GM23248 (cell line): ENCODE results near the gene FAM234B. TPM values are rescaled to one million over a fixed set of nuclear protein-coding genes. Genes with fewer than 3 reads are reported as not detected.

ENCODE experiments used
- DNase-seq: peaks from one replicate; pipeline ENCODE4 v3.0.0-alpha.2; 2015
- H2AFZ ChIP-seq: fragments of 200-600 bp; sonication (generic); 2 replicates; pipeline ENCODE4 v1.6.1; 2016; ENCODE audit warnings: antibody characterized with exemption
- H3F3A ChIP-seq: fragments of 200-600 bp; sonication (generic); 2 replicates; pipeline ENCODE4 v1.6.1; 2016; ENCODE audit warnings: mild to moderate bottlenecking, antibody characterized with exemption, mixed run types; ENCODE audit not compliant: insufficient read depth
- H3K27ac ChIP-seq: fragments of 200-600 bp; sonication (generic); 2 replicates; pipeline ENCODE4 v1.5.1; 2016; ENCODE audit warnings: mild to moderate bottlenecking
- H3K27me3 ChIP-seq: fragments of 200-600 bp; sonication (generic); replicated peaks from 2 replicates; pipeline ENCODE4 v1.6.1; 2016; ENCODE audit warnings: mild to moderate bottlenecking; ENCODE audit not compliant: insufficient read depth
- H3K36me3 ChIP-seq: fragments of 200-600 bp; sonication (generic); 2 replicates; pipeline ENCODE4 v1.6.1; 2016; ENCODE audit warnings: low read depth, mild to moderate bottlenecking
- H3K4me1 ChIP-seq: fragments of 200-600 bp; sonication (generic); 2 replicates; pipeline ENCODE4 v1.6.1; 2016; ENCODE audit warnings: mild to moderate bottlenecking; ENCODE audit not compliant: insufficient read depth
- H3K4me2 ChIP-seq: fragments of 200-600 bp; sonication (generic); one replicate; pipeline ENCODE4 v1.6.1; 2016; ENCODE audit warnings: mild to moderate bottlenecking; ENCODE audit not compliant: unreplicated experiment
- H3K4me3 ChIP-seq: fragments of 200-600 bp; sonication (generic); 2 replicates; pipeline ENCODE4 v1.5.1; 2016; ENCODE audit warnings: mild to moderate bottlenecking
- H3K79me2 ChIP-seq: fragments of 200-600 bp; sonication (generic); 2 replicates; pipeline ENCODE4 v1.6.1; 2016; ENCODE audit warnings: mild to moderate bottlenecking; ENCODE audit not compliant: insufficient read depth
- H3K9ac ChIP-seq: fragments of 200-600 bp; sonication (generic); 2 replicates; pipeline ENCODE4 v1.6.1; 2016; ENCODE audit warnings: mild to moderate bottlenecking
- H3K9me2 ChIP-seq: fragments of 200-600 bp; sonication (generic); 2 replicates; pipeline ENCODE4 v1.6.1; 2016; ENCODE audit warnings: mixed run types, mild to moderate bottlenecking, moderate library complexity; ENCODE audit not compliant: insufficient read depth
- H3K9me3 ChIP-seq: fragments of 200-600 bp; sonication (generic); one replicate; pipeline ENCODE4 v1.6.1; 2017; ENCODE audit warnings: low read depth
- H4K20me1 ChIP-seq: fragments of 200-600 bp; sonication (generic); 2 replicates; pipeline ENCODE4 v1.6.0; 2016; ENCODE audit not compliant: insufficient read depth
- EZH2 ChIP-seq: fragments of 200-600 bp; sonication (generic); IDR thresholded peaks from 2 replicates; pipeline ENCODE4 v1.6.1; 2018; ENCODE audit warnings: antibody characterized with exemption, mild to moderate bottlenecking; ENCODE audit not compliant: insufficient read depth, poor library complexity, severe bottlenecking
- EZH2phosphoT487 ChIP-seq: fragments of 200-600 bp; sonication (generic); IDR thresholded peaks from 2 replicates; pipeline ENCODE4 v1.6.1; 2018; ENCODE audit warnings: antibody characterized with exemption, moderate library complexity, mild to moderate bottlenecking, low read depth; ENCODE audit not compliant: insufficient read depth
- WGBS, 2 experiments: methylation state at CpG; one replicate each; pipeline ENCODE4 v1.1.6; 2015 to 2017; ENCODE audit warnings: low lambda C conversion rate in 2 of 2, low coverage in 1 of 2; ENCODE audit errors: missing lambda C conversion rate in 2 of 2; 5-methylcytosine and 5-hydroxymethylcytosine counted together
- in situ Hi-C: fragments of 300-500 bp; cut with MboI; formaldehyde crosslinking; loops from 2 replicates; pipeline ENCODE4 v1.15.0; 2020
- polyA plus RNA-seq: library from polyadenylated mRNA; unstranded; fragments of >200 nt; fragmentation: Nextera tagmentation; extraction: Ambion mirVana; gene quantifications from 2 replicates; pipeline ENCODE4 v1.2.1, GENCODE V29; 2016
- total RNA-seq: library from RNA; depleted of rRNA; stranded (reverse); fragments of >200 nt; shearing (Covaris generic); gene quantifications from 2 replicates; pipeline ENCODE4 v1.2.3, GENCODE V29; 2014

Gene FAM234B
- total and polyA plus RNA-seq, 2 experiments from 2014 or later, result 5.0 to 5.1 TPM

DNA sequence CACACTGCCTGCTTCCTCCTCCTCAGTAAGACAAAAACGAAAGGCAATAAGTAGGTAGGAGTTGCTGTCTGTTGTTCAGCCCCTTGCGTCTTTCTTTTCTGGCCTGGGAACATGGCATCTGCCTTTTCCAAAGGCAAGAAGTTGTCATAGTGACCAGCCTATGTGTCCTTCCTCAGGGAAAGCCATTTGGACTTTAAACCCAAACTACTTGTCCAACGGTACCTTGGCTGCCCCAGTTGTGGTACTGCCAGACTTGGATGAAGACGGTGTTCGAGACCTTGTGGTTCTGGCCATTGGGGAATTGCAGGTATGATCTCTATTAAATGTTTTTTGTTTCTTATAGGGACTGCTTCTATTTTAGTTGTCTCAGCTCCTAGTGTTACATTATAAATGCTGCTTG is 18.5 kb downstream of the FAM234B start:
- no peak overlapping the region for H3K9ac ChIP-seq
- H3K36me3 ChIP-seq, result peaks cover 7% of the 10 kb centered on the region; the same call in 1 of the 2 replicates
- H3K4me3 ChIP-seq, result no peak overlapping the region
- DNase-seq, result no peak
- in situ Hi-C loops, result no loop called here
- TF ChIP-seq EZH2phosphoT487, result no peak
- no peak for TF ChIP-seq EZH2
- H3K79me2 ChIP-seq, result no peaks in the 10 kb centered on the region
- no peaks in the 10 kb centered on the region for H4K20me1 ChIP-seq
- no peaks in the 10 kb centered on the region for H3K9me3 ChIP-seq
- 95 to 99% methylated on average over 5 of the region's 5 CpGs for WGBS, 2 experiments
- H3K4me1 ChIP-seq, result no peaks in the 10 kb centered on the region
- no peak overlapping the region for H3K27ac ChIP-seq
- no peaks in the 10 kb centered on the region for H3K27me3 ChIP-seq
- H3F3A ChIP-seq, result no peaks in the 10 kb centered on the region
- no peak overlapping the region for H2AFZ ChIP-seq
- H3K9me2 ChIP-seq, result no peaks in the 10 kb centered on the region
- no peak overlapping the region for H3K4me2 ChIP-seq

GRCh38 chr12:13066014-13066413 is 21.8 kb downstream of the FAM234B start:
- Histone ChIP-seq H4K20me1 (no peaks in the 10 kb centered on the region), H2AFZ (no peak overlapping the region), H3K27ac (no peak overlapping the region), H3K4me3 (no peak overlapping the region), H3K9ac (no peak overlapping the region), H3K4me1 (no peaks in the 10 kb centered on the region), H3K27me3 (no peaks in the 10 kb centered on the region), H3K4me2 (no peak overlapping the region), H3K36me3 (peaks cover 9% of the 10 kb centered on the region; the same call in 1 of the 2 replicates), H3F3A (no peaks in the 10 kb centered on the region), H3K9me2 (no peaks in the 10 kb centered on the region), H3K9me3 (no peaks in the 10 kb centered on the region), H3K79me2 (no peaks in the 10 kb centered on the region)
- TF ChIP-seq EZH2 (no peak), EZH2phosphoT487 (no peak)
- 36 to 42% methylated on average over 2 of the region's 2 CpGs for WGBS, 2 experiments
- in situ Hi-C loops, result no loop called here
- DNase-seq, result no peak

- Histone ChIP-seq H3K9me3 (no peaks in the 10 kb centered on the region), H3K9me2 (no peaks in the 10 kb centered on the region), H2AFZ (no peak overlapping the region), H3K9ac (no peak overlapping the region), H3K27ac (no peak overlapping the region), H3K4me2 (no peak overlapping the region), H3K36me3 (peaks cover 9% of the 10 kb centered on the region; the same call in 1 of the 2 replicates), H3K4me1 (no peaks in the 10 kb centered on the region), H4K20me1 (no peaks in the 10 kb centered on the region), H3F3A (no peaks in the 10 kb centered on the region), H3K4me3 (no peak overlapping the region), H3K27me3 (no peaks in the 10 kb centered on the region), H3K79me2 (no peaks in the 10 kb centered on the region)
- in situ Hi-C loops, result no loop called here
- TF ChIP-seq EZH2phosphoT487 (no peak), EZH2 (no peak)
- no peak for DNase-seq
- WGBS, 2 experiments, result 66 to 70% methylated on average over 7 of the region's 7 CpGs
These were observed 22.3 kb downstream of the FAM234B start for GRCh38 chr12:13066459-13066858.

DNA sequence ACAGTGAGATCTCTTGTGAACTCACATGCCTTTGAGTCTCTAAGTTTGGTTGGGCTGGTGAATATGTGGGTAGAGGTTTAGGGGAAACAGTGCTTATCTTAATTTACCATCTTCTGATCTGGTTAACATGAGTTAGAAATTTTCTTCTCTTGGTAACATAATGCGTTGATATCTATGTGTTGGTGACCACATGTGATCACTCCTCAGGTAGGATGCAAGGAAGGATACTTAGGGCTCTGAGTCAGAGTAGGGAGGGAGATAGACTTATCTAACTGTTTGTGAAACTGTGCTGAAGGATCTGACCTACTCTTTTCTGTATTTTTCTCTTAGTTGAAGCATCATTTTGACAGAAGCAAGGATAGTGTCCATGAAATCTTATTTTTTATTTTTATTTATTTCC is 23.1 kb downstream of the FAM234B start:
- peaks cover 9% of the 10 kb centered on the region; the same call in 1 of the 2 replicates for H3K36me3 ChIP-seq
- H2AFZ ChIP-seq, result no peak overlapping the region
- no peak overlapping the region for H3K4me2 ChIP-seq
- H3K9ac ChIP-seq, result no peak overlapping the region
- no peak overlapping the region for H3K4me3 ChIP-seq
- no peaks in the 10 kb centered on the region for H3K9me2 ChIP-seq
- H3K27ac ChIP-seq, result no peak overlapping the region
- WGBS, 2 experiments, result 97 to 100% methylated on average over 1 of the region's 1 CpG
- in situ Hi-C loops, result no loop called here
- H4K20me1 ChIP-seq, result no peaks in the 10 kb centered on the region
- no peaks in the 10 kb centered on the region for H3K79me2 ChIP-seq
- no peak for TF ChIP-seq EZH2
- TF ChIP-seq EZH2phosphoT487, result no peak
- no peaks in the 10 kb centered on the region for H3K4me1 ChIP-seq
- no peaks in the 10 kb centered on the region for H3K27me3 ChIP-seq
- H3F3A ChIP-seq, result no peaks in the 10 kb centered on the region
- H3K9me3 ChIP-seq, result no peaks in the 10 kb centered on the region
- DNase-seq, result no peak

- Histone ChIP-seq H3K27ac (no peak overlapping the region), H3K9me2 (no peaks in the 10 kb centered on the region), H3K4me1 (peaks cover 4% of the 10 kb centered on the region; the same call in 1 of the 2 replicates), H3K4me3 (no peak overlapping the region), H3K79me2 (no peaks in the 10 kb centered on the region), H3K4me2 (no peak overlapping the region), H3K9me3 (no peaks in the 10 kb centered on the region), H3K27me3 (no peaks in the 10 kb centered on the region), H3K36me3 (peaks cover 5% of the 10 kb centered on the region; the same call in 1 of the 2 replicates), H2AFZ (no peak overlapping the region), H3K9ac (no peak overlapping the region), H3F3A (no peaks in the 10 kb centered on the region; the same call in 1 of the 2 replicates), H4K20me1 (no peaks in the 10 kb centered on the region)
- in situ Hi-C loops, result no loop called here
- no peak for DNase-seq
- 85 to 87% methylated on average over 6 of the region's 6 CpGs for WGBS, 2 experiments
- TF ChIP-seq EZH2, result no peak
- TF ChIP-seq EZH2phosphoT487, result no peak
These were observed 25.2 kb downstream of the FAM234B start for GRCh38 chr12:13069380-13069779.
